ENCODE results near the gene CASP3. TPM values are rescaled to one million over a fixed set of nuclear protein-coding genes. Genes with fewer than 3 reads are reported as not detected.

Gene CASP3
- total RNA-seq, 1 experiment from 2014 or later: 107 TPM

GRCh38 chr4:184689681-184690080, 40.4 kb upstream of the CASP3 start:
- no peak overlapping the region for H3K18ac ChIP-seq (ENCODE audit: insufficient read length, low read depth, low read length)
- H3K4me1 ChIP-seq (ENCODE audit: insufficient read depth, low read length): no peaks in the 10 kb centered on the region
- no peak overlapping the region for H3K23ac ChIP-seq (ENCODE audit: insufficient read length, low read depth, low read length)
- no peaks in the 10 kb centered on the region for H3K23me2 ChIP-seq (ENCODE audit: insufficient read length, low read depth, low read length, poor library complexity, severe bottlenecking)
- DNase-seq: no peak
- no CpG with 5 or more reads among the region's 5 CpGs for WGBS (ENCODE audit: extremely low coverage, insufficient read length, low lambda C conversion rate)
- Mint-ChIP-seq H3K4me3 (no peak overlapping the region), H3K27me3 (ENCODE audit: low read depth) (no peaks in the 10 kb centered on the region), H3K4me1 (peaks cover 11 to 12% of the 10 kb centered on the region in 2 experiments), H3K9me3 (no peaks in the 10 kb centered on the region), H3K36me3 (ENCODE audit: insufficient read depth in 1 of 3, low read depth in 3 of 3) (peaks cover 9 to 23% (median 16%) of the 10 kb centered on the region in 3 experiments; a peak in 6 of 7 replicates), H3K27ac (no peak overlapping the region)
- no peak overlapping the region for H3K9ac ChIP-seq (ENCODE audit: extremely low read depth, insufficient read length, low read length)
- H2BK5ac ChIP-seq (ENCODE audit: insufficient read length, low read length): no peak overlapping the region
- H3K14ac ChIP-seq (ENCODE audit: insufficient read depth, low read length): no peak overlapping the region
- TF ChIP-seq, protein P1, sequence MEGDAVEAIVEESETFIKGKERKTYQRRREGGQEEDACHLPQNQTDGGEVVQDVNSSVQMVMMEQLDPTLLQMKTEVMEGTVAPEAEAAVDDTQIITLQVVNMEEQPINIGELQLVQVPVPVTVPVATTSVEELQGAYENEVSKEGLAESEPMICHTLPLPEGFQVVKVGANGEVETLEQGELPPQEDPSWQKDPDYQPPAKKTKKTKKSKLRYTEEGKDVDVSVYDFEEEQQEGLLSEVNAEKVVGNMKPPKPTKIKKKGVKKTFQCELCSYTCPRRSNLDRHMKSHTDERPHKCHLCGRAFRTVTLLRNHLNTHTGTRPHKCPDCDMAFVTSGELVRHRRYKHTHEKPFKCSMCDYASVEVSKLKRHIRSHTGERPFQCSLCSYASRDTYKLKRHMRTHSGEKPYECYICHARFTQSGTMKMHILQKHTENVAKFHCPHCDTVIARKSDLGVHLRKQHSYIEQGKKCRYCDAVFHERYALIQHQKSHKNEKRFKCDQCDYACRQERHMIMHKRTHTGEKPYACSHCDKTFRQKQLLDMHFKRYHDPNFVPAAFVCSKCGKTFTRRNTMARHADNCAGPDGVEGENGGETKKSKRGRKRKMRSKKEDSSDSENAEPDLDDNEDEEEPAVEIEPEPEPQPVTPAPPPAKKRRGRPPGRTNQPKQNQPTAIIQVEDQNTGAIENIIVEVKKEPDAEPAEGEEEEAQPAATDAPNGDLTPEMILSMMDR (conservative IDR thresholded peaks at IDR 0.05): no peak
- no peak overlapping the region for H2BK20ac ChIP-seq (ENCODE audit: low read depth, low read length, poor library complexity, severe bottlenecking)
- H3K27me3 ChIP-seq (ENCODE audit: insufficient read depth, low read length): no peaks in the 10 kb centered on the region
- H4K20me1 ChIP-seq (ENCODE audit: control insufficient read depth, insufficient read depth, insufficient read length): no peaks in the 10 kb centered on the region
- H2BK120ac ChIP-seq (ENCODE audit: low read depth, low read length, poor library complexity, severe bottlenecking): no peak overlapping the region
- no peak overlapping the region for H3K27ac ChIP-seq (ENCODE audit: insufficient read length, low read depth, low read length)
- no peak overlapping the region for H3K56ac ChIP-seq (ENCODE audit: insufficient read length, low read depth, low read length)
- no peak overlapping the region for H2AFZ ChIP-seq (ENCODE audit: low read length)
- no peaks in the 10 kb centered on the region for H3K9me3 ChIP-seq (ENCODE audit: control insufficient read depth, low read depth, low read length)
- H2BK15ac ChIP-seq (ENCODE audit: low read depth, low read length): no peak overlapping the region
- H3K79me2 ChIP-seq (ENCODE audit: insufficient read depth, low read length): no peaks in the 10 kb centered on the region
- H3T11ph ChIP-seq (ENCODE audit: low read length): no peak overlapping the region
- no peaks in the 10 kb centered on the region for H3K79me1 ChIP-seq (ENCODE audit: insufficient read depth, low read depth, low read length, poor library complexity, severe bottlenecking)
- no peak overlapping the region for H3K4me2 ChIP-seq (ENCODE audit: insufficient read depth, insufficient read length, low read length)
- no peak overlapping the region for H4K5ac ChIP-seq (ENCODE audit: insufficient read length, low read depth, low read length)
- H3K4ac ChIP-seq (ENCODE audit: low read depth, low read length): no peak overlapping the region
- H4K8ac ChIP-seq (replicated peaks; ENCODE audit: insufficient read length, low read depth, low read length): no peak overlapping the region
- no peak overlapping the region for H4K91ac ChIP-seq (ENCODE audit: insufficient read length, low read depth, low read length)
- H2AK5ac ChIP-seq (ENCODE audit: insufficient read length, low read length): no peak overlapping the region
- H2BK12ac ChIP-seq (ENCODE audit: insufficient read length, low read depth, low read length): no peak overlapping the region

Data from H9 (cell line).